Measurements from ENCODE around the gene CETN1. TPM values are rescaled to one million over a fixed set of nuclear protein-coding genes. Genes with fewer than 3 reads are reported as not detected.
A peak's percentile ranks its signal among the peaks of the same experiment; 100 is the strongest.

Gene CETN1
- total RNA-seq: not detected
- long read RNA-seq: 0 reads

DNA sequence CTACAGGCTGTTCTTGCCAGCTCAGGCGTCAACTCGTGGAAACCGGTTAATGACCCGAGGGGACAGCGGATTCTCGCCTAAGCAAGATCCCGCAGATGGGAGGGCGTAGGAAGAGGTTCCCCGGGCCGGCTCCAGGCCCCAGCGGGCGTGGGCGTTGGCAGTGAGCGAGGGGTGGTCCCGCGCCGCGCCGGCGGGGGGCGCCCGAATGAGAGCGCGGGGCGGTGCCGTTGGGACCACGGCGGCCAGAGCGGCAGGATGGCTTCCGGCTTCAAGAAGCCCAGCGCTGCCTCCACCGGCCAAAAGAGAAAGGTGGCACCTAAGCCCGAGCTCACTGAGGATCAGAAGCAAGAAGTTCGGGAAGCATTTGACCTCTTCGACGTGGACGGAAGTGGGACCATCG is at the start of gene CETN1:
TSS of gene CETN1 (plus strand) at position 227 of the 400 bp plus-strand sequence. CDS start at position 256, 29 bp downstream.
- no peak for DNase-seq

DNA sequence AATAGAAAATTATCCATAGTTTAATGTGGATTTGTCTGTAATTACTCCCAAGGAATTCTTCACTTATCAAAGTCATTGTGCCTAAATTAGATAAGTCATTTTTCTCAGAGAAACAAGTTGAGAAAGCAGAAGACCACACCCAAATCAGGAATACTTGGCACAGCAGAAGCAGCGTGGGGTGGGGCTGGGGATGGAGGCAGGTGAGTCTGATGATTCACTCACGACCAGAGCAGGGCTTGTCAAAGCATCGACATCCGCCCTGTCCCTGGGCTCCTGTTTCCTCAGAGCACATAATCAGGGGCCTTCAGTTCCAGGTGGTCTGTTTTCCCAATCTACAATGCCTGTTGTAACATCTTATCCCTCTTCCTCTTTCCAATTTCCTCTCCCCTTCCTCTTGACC is 48.2 kb upstream of the CETN1 start:
- DNase-seq (no peak), ATAC-seq (no peak)
- intact Hi-C loops (cut with micrococcal nuclease): no loop called here

More for the DNA sequence above, at the start of gene CETN1:
- intact Hi-C loops (cut with micrococcal nuclease): no loop called here
- no peak for ATAC-seq

- intact Hi-C loops (cut with micrococcal nuclease): no loop called here
- no peak for ATAC-seq
- DNase-seq: no peak
These were observed 47.5 kb upstream of the CETN1 start for GRCh38 chr18:532632-533031.

- DNase-seq (no peak), ATAC-seq (no peak)
- intact Hi-C loops (cut with micrococcal nuclease): no loop called here
These were observed 46.1 kb upstream of the CETN1 start for GRCh38 chr18:533995-534601.

DNA sequence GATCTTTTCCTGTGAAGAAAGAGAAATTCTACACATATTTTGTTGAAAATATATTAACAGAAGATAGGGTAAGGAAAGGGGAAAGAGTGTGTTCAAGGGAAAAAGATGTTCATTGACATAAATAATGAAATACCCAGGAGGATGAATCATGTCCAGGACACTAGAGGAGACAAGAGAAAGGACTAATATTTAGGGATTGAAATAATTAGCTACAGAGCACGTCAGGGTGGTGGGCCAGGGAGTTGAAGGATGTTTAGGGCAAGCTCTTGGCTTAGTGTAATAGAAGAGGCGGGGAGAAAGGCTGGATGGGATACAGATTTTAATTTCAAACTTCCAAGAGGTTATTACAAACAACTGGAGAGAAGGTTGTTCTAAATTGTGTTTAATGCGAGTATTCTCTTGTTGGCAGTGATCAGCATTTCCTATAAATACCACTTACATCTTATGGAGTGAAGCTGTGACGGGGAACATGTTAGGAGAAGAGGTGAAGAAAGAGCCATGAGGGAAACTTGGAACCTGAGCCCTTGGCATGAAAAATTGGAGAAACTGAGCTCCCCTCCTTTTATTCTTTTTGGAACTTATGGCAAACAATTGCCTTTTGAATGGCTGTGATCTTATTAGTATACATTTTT is 36.6 kb upstream of the CETN1 start:
- DNase-seq: no peak
- no peak for ATAC-seq
- intact Hi-C loops (cut with micrococcal nuclease): no loop called here

GRCh38 chr18:549967-550366 is 30.2 kb upstream of the CETN1 start:
- intact Hi-C loops (cut with micrococcal nuclease): no loop called here
- no peak for ATAC-seq

GRCh38 chr18:551404-552061 is 28.6 kb upstream of the CETN1 start:
- intact Hi-C loops (cut with micrococcal nuclease): no loop called here
- DNase-seq (no peak), ATAC-seq (no peak)

More at GRCh38 chr18:549967-550366, 30.2 kb upstream of the CETN1 start:
- no peak for DNase-seq

GRCh38 chr18:555705-556457 is 24.3 kb upstream of the CETN1 start:
- intact Hi-C loops (cut with micrococcal nuclease): no loop called here
- DNase-seq: no peak
- ATAC-seq: no peak

GRCh38 chr18:564708-565561 is 15.2 kb upstream of the CETN1 start:
- intact Hi-C loops (cut with micrococcal nuclease): no loop called here
- DNase-seq: no peak
- peak; percentile 78 for ATAC-seq

- ATAC-seq (no peak), DNase-seq (no peak)
- intact Hi-C loops (cut with micrococcal nuclease): no loop called here
These were observed 14.6 kb upstream of the CETN1 start for GRCh38 chr18:565562-566061.

DNA sequence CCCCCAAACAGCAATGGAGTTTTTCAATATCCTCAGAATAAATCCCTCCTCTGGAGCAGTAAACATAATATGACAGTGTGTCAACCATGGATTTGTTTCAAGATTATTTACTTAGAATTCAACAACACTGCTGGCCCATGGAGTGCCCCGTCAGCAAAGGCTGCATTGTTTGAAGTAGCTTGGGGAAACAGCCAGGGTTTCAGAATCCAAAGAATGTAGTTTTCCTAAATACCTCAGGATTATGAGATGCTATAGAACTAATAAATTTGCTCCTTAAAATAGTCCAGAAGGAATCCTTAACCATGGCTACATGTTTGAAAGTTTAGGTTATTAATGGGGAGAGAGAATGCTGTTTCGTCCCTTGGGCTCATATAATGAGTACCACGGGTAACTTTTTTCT is 13.1 kb upstream of the CETN1 start:
- intact Hi-C loops (cut with micrococcal nuclease): no loop called here
- ATAC-seq (no peak), DNase-seq (no peak)

DNA sequence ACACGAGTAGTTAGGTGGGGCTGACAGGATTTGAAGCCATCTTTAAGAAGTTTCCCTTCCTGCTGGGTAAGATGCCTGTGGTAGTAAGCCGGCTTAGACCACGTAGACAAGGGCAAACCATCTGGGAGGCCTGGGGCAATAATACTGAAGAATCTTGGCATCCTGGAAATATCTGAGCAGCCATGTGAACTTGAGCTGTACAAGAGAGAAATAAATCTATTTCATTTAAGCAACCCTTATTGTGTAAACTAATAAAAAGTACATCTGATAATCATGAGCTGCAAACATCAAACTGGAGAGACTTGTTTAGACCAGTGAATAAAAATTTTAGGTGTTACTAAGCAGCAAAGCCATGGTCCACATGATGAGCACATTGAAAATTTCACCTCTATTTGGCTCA is 11.4 kb upstream of the CETN1 start:
- intact Hi-C loops (cut with micrococcal nuclease): no loop called here

GRCh38 chr18:570256-570655 is 9.9 kb upstream of the CETN1 start:
- DNase-seq (no peak), ATAC-seq (no peak)
- intact Hi-C loops (cut with micrococcal nuclease): no loop called here

More for the DNA sequence above, 11.4 kb upstream of the CETN1 start:
- ATAC-seq: no peak
- DNase-seq: no peak

DNA sequence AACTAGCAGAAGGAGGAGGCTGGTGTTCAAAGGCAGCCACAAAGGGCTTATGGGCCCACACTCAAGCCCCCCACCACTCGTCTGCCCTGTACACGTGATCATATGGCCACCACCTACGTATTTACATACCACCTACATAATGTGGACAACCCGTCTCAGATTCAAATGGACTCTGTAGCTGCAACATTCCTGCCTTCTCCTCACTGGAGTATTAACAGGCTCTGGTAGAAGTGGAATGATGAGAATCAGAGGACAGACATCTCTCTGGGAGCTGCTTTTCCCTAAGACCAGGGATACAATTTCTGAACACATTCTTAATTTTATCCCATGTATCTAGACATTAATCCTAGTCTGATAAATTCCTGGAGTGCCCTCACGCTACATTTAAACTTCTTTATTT is 9.5 kb upstream of the CETN1 start:
- intact Hi-C loops (cut with micrococcal nuclease): no loop called here
- ATAC-seq (no peak), DNase-seq (no peak)

GRCh38 chr18:572091-572830 is 7.9 kb upstream of the CETN1 start:
- DNase-seq: no peak
- no peak for ATAC-seq
- intact Hi-C loops (cut with micrococcal nuclease): no loop called here

- DNase-seq: no peak
- intact Hi-C loops (cut with micrococcal nuclease): no loop called here
- no peak for ATAC-seq
These were observed 7.3 kb upstream of the CETN1 start for GRCh38 chr18:572831-573289.

- intact Hi-C loops (cut with micrococcal nuclease): no loop called here
- no peak for DNase-seq
- no peak for ATAC-seq
These were observed 6.8 kb upstream of the CETN1 start for GRCh38 chr18:573385-573784.

All from left ventricle myocardium superior (tissue), 1 donor.